ENCODE measurements around the gene YARS1.

- TF ChIP-seq CTCF (optimal IDR thresholded peaks at IDR 0.05 in 1 of 3, IDR thresholded peaks at IDR 0.05 in 1 of 3, conservative IDR thresholded peaks at IDR 0.05 in 1 of 3; ENCODE audit: extremely low read depth in 1 of 3, insufficient read depth in 2 of 3, low read length in 3 of 3): no peak
- no peak for TF ChIP-seq EZH2 (IDR thresholded peaks at IDR 0.05; ENCODE audit: low read length)
Observed at GRCh38 chr1:32860566-32860965, 43.4 kb upstream of the YARS1 start.
